GM19467 (cell line): ENCODE results near the gene ITPR3.
"Not testable (repeated sequence)": the region's sequence is repeated elsewhere in the genome, so short reads cannot be mapped to it uniquely, and the experiment has no call there.

Source experiments
- ATAC-seq: cut with Tn5 transposase; IDR thresholded peaks from one replicate; pipeline ENCODE4 v1.9.1; 2021; ENCODE audit warnings: mild to moderate bottlenecking, moderate library complexity; ENCODE audit not compliant: unreplicated experiment

The ITPR3 gene

DNA sequence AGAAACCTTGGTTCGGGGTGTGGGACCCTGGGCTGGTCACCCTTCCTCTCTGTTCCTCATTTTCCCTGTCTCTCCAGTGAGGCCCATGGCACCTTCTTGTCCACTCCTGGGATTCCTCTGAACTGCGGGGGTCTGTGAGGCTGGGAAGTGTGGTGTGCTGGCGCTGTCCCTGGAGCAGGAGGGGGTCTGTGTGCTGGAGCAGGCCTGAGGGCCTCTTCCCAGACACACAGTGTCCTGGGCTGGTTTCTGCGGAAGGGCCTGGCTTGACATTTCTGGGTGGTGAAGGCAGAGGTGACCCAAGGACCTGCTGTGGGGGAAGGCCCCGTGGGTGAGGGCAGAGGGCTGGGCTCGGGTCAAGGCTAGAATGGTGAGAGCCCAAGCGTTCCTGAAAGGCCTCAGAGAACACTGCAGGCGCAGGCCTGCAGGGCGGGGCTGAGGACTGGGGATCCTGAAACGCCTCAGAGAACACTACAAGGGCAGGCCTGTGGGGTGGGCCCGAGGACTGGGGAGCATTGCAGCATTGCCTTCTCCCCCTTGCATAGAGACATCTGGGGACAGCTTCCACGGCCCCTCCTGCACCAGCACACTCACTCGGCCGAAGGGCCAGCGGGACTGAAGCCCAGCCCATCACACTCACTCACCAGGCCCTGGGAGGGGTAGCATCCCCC, 30.5 kb upstream of the ITPR3 start:
- no peak for ATAC-seq

DNA sequence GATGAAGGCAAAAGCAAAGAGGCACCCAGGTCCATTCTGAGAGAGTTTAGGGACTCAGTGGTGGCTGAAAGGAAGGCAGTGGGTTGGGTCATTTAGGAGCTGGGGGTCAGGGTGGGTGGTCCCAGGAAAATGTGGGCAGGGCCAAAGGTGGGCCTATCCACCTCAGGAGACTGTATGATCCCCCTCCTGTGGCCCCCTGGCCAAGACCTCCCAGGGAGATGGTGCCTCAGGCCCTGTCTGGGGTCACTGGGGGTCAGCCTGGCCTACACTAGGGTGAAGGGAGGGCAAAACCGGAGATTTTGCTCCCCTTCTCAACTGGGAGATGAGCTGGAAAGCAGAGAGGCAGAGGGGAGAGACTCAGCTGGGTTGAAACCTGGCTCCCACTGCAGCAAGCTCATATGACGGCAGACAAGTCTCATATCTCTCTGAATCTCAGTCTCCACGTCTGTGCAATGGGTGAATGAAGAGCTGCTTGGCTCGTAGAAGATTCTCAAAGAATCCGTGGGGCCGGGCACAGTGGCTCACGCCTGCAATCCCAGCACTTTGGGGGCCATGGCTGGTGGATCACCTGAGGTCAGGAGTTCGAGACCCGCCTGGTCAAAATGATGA, 29.6 kb upstream of the ITPR3 start:
- no peak for ATAC-seq

DNA sequence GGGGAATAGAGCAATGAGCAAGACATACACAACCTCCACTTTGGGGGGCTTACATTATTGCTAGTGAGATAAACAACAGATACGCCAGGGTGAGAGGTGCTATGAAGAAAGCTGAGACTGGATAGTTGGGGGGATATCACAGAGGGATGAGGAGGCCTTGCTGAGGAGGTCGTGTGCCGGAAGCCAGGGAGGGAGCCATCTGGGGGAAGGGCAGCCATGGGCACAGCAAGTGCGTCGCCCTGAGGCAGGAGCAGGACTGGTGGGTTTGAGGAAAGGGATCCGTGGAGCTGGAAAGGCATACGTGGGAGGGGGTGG, 28.9 kb upstream of the ITPR3 start:
- no peak for ATAC-seq

DNA sequence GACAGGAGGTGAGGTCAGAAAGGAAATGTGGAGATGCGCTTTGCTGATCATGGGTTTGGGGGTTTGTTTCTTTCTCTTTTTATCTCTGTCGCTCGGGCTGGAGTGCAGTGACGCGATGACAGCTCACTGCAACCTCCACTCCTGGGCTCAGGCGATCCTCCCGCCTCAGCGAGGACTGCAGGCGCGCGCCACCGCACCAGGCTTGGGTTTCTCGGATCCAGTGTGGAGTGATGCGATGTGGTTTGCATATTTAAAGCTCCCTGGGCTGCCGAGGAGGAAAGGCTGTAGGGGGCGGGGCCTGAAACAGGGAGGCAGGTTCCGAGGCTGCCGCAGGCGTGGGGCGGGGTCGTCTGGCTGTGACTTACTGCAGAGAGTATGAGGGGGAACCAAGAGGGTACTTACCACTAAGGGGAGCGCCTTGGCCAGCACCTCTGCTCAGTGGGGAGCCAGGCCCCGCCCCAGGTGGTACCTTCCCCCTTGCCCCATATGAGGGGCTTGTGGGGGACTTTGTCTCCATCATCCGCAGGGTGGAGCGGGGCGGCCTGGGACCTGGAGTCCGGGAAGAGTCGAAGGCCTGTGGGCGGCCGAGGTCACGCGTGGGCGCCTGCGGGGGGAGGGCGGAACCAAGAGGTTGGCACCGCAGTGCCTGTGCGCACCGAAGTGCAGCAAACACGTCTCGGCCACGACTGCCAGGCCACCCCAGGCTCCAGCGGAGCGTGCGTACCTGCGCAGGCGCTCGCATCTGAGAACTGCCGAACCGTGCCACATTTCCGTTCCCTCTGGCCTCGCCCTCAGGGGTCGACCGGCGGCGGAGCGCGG, 28.3 kb upstream of the ITPR3 start:
- no peak for ATAC-seq

DNA sequence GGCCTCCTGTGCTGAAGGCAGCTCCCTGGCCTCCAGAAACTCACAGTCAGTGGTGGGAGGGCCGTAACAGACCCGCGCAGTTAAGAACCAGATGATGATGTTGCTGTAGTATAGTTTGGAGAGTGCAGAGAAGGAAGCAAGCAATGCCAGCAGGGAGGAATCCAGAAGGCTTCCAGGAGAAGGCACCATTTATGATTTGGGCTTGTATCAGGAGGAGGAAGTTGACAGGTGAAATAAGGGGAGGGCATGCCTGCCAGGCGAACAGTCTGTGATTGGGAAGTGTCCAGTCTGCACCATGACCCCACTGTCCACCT, 27.8 kb upstream of the ITPR3 start:
- ATAC-seq, result no peak

DNA sequence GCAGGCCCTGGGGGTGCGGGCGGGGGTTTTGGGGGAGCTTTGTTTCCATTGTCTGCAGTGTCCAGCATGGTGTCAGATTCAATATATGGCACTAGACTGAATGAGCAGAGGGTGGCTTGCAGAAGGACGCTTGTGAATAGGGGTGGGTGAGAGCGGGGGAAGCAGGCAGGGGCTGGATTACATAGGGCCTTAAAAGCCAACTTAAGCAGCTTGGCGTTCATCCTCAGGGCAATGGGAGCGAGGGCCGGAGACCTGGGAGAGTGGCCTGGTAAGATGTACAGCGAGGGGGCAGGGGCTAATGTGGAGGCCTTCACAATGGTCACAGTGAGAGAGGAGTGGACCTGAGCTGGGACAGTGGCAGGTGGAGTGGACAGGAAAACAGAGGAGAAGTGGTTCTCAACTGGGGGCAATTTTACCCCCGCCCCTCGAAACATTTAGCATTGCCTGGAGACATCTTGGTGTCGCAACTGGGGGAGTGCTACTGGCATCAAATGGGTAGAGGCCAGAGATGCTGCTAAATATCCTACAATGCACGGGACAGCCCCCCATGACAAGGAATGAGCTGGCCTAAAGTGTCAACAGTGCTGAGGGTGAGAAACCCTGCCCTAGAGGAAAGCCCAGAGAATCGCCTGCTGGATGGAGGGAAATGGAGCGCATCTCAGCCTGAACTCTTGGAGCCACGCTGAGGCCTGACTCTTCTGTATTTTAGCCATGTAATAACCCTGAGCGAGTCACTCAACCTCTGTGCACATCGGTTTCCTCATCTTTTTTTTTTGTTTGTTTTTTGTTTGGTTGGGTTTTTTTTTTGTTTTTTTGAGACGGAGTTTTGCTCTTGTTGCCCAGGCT, 25.9 kb upstream of the ITPR3 start:
- no peak for ATAC-seq

DNA sequence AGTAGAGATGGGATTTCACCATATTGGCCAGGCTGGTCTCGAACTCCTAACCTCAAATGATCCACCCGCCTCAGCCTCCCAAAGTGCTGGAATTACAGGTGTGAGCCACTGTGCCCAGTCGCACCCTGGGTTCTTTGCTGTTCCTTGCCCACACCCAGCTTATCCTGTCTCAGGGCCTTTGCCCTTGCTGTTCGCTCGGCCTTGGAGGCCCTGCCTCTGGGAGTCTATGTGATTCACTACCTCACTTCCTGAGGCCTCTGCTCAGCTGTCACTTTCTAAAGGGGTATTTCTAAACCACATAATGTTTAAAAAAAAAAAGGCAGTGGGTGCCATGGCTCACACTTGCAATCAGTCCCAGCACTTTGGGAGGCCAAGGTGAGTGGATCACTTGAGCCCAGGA, 24.2 kb upstream of the ITPR3 start:
- ATAC-seq, result not testable (repeated sequence)

DNA sequence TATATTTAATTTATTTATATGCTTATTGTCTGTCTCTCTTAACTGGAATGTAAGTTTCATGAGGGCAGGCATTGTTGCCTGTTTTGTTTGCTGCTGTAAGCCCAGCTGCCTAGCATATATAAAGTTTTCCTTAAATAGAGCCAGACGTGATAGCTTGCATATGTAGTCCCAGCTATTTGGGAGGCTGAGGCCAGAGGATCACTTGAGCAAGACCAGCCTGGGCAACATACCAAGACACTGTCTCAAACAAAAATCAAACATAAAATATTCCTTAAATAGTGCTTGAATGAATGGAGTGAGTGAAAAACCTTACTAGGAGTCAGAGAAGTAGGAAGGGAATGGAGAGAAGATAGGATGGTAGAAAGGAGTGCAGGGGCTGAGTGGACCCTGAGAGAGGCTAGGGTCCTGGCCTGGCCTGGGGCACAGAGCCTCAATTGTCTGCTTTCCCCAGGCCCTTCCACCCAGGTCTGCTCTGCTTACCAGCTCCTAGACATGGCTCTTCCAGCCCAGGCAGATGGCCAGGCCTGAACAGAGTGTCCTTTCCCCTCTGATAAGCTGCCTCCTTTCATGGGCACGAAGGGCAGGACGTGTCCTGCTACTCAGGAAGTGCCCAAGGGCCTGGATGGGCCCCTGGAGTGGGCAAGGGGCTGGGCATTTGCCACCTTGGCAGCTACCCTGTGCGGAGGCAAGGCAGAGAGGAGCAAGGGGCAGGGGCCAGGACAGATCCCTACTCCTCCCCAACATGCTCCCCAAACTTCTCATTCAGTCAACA, 23.4 kb upstream of the ITPR3 start:
- no peak for ATAC-seq

DNA sequence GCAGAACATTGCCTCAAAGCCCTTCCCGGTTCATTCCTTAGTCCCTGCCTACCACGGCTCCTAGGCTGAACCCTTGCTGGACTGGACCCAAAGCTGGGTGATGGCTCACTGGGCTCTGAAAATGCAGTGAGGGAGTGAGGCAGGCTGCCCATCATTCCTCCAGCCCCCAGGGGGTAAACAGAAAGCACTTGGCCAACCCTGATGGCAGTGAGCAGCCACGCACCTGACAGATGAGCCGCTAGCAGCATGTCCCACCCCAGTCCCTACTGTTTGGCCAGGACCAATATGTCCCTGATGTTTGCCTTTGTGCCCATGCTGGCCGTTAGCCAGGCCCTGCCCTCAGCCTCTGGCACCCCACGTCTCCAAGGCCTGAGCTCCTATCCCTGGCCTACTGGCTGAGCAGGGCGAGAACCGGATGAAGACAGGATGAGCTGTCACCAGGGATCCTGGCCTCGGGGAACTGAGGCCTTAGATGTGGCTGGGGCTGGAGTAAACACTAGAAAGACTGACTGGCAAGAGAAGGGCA, 21.6 kb upstream of the ITPR3 start:
- no peak for ATAC-seq

DNA sequence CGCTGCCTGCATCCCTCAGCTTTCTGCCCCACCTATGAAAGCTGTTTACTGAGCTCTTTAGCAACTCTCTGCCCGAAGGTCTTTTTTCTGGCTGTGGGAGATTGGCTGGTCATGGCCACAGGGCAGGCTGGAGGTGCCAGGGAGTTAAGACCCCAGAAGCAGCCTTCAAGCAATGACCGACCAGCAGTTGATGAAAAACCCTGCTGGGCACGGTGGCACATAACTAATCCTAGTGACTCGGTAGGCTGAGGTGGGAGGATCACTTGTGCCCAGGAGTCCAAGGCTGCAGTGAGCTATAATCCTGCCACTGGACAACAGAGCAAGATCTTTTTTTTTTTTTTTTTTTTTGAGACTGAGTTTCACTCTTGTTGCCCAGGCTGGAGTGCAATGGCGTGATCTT, 20.4 kb upstream of the ITPR3 start:
- ATAC-seq, result no peak

DNA sequence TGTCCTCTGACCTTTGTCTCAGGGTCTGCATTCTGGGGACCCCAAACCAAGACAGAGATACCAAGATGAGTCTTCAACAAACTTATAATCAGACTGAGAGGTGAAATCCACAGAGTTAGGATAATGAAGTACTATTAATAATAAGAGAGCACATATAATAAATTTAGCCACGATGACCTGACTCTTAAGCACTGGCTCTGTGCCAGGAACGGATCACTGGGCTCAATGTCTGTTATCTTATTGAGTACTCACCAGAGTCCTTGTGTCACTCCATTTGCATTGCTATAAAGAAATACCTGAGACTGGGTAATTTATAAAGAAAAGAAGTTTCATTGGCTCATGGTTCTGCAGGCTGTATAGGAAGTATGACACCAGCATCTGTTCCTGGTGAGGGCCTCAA, 18.9 kb upstream of the ITPR3 start:
- ATAC-seq, result no peak

DNA sequence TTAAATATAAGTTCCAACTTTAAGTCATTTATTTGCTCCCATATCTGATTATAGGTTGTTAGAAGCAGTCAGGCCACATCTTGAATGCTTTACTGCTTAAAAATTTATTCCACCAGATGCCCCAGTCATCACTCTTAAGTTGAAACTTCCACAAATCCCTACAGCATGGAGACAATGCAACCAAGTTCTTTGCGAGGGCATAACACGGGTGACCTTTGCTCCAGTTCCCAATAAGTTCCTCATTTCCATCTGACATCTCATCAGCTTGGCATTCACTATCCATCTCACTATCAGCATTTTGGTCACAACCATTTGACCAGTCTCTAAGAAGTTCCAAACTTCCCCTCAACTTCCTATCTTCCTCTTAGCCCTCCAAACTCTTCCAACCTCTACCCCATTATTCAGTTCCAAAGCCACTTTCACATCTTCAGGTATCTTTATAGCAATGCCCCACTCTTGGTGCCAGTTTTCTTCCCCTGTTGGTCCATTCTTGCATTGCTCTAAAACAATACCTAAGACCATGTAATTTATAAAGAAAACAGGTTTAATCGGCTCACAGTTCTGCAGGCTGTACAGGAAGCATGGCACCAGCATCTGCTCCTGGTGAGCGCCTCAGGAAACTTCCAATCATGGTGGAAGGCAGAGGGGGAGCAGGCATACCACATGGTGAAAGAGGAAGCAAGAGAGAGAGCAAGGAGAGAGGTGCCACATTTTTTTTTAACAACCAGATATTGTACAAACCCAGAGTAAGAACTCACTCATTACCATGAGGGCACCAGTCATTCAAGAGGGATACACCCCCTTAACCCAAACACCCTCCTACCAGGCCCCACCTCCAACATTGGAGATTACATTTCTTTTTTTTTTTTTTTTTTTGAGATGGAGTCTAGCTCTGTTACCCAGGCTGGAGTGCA, 15.9 kb upstream of the ITPR3 start:
- ATAC-seq, result no peak

DNA sequence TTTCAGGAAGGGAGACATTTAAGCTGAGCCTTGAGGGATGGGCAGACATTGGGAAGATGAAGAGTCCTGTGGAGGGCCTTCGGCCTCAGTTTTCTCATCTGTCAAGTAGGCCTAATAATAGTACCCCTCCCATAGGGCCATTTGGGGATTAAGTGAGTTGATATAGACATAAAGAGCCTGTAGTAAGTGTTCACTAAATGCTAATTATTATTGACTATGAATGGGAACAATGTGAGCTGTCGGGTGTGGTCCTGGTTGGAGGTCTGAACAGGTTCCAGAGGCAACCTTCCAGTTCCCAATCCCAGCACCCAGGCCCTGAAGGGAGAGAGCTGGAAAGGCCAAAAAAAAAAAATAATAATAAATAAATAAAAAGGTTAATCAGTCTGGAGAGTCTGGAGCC, 14.5 kb upstream of the ITPR3 start:
- ATAC-seq, result no peak

DNA sequence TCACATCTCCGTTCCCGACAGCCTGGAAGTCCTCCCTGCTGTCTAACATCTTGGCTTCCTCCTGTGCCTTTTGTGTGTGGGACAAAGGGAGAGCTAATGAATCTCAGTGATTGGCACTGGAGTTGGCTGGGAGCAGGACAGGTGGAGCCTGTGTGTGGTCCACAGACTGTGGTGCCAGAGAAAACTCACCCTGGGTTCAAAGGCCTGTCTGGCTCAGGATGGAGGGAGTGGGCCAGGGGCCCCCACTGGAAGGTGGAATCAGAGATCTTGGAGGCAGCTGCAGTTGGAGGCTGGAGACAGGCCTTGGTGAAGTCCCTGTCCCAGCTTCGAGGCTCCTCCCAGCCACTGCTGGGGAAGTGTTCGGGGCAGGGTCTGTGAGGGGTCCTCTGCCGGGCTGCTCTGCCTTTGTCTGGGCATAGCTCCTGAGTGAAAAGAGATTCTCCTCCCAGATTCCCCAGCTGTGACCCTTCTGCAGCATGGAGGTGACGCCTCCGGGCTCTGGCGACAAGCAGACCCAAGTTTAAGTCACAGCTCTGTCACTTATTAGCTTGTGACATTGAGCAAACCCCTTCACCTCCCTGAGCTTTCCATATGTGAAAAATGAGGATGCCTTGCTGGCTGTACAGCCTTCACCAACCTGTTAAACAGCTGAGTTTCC, 13.9 kb upstream of the ITPR3 start:
- no peak for ATAC-seq

DNA sequence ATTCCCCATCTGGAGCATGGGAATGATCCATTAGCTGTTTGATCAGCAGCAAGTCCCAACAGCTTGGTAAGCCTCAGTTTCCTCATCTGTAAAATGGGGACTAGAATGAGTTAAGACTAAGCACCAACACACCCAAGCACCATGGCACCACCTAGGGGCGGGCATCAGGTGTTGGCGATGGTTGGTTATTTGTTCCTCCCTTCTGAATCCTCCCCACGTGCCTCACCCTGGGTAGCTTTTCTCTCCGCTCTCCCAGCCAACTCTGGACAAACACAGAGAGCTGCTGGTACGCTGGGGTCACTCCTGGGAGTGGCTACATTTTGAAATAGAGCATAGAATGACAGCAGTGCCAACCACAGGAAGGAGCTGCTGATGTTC, 13.3 kb upstream of the ITPR3 start:
- no peak for ATAC-seq

DNA sequence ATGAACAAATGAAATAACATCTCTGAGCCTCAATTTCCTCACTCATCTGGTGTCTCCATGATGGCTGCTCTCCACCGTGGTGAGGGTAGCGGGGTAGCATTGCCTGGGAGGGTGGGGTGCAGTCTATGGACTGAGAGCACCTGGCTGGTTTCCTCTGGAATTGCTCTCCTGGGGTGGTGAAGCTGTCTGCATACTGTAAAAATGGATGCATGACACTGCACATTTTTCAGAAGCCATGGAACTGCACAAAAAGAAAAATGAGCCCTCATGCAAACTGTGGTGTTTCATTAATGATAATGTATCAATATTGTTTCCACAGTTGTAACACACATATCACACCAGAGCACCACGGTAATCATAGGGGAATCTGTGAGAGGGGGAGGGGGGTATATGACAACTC, 12.1 kb upstream of the ITPR3 start:
- no peak for ATAC-seq

DNA sequence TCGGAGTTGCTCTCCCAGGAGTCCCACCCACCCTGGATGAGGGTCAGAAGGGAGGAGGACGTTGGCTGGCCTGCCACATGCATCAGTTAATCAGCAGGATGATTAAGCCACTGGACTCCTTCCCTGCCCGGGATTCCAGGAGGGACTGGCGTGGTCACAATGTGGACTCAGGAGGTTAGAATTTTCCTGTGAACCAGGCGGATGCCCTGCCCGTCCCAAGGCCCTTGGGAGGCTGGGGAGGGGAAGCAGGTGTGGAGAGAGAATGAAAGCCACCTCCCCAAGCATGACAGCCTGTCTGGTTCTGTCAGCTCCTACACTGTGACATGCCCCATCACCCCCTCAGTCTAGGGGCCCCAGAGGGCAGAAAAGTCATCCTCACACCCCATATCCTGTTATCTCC, 11.6 kb upstream of the ITPR3 start:
- ATAC-seq, result no peak

DNA sequence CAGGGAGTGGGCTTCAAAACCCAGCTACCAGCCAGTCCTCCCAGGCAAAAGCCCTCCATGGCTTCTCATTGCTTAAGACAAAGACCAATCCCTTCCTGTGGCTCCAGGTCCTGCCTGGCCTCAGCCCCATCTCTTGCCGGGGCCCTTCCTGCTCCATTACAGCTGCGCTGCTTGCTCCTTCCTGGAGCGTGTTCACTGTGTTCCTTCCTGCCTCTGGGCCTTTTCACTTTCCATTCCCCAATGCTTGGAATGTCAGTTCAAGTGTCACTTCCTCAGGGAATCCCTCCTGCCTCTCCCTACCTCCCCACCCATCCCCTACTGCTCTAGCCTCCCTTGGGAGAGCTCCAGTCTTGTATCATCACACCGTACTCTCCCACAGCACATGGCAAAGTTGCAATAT, 11.1 kb upstream of the ITPR3 start:
- no peak for ATAC-seq
